Fibroblast of lung (primary cell): ENCODE results near the gene ELMO1.

Experiments used
- CTCF ChIP-seq, 2 donors: IDR thresholded peaks in 1 of 2; conservative IDR thresholded peaks in 1 of 2; 1 replicate in 1 of 2; 2 replicates in 1 of 2; pipeline ENCODE4 v1.5.1; 2011 to 2012; ENCODE audit warnings: low read length in 2 of 2, control low read depth in 1 of 2, inconsistent platforms in 1 of 2, low read depth in 1 of 2, mild to moderate bottlenecking in 1 of 2
- EZH2 ChIP-seq: IDR thresholded peaks from 2 replicates; pipeline ENCODE4 v1.5.1; 2012; ENCODE audit warnings: low read length, control low read depth, mild to moderate bottlenecking; ENCODE audit errors: missing control alignments

GRCh38 chr7:37329940-37330339 is 118.7 kb downstream of the ELMO1 start:
- TF ChIP-seq CTCF (conservative IDR thresholded peaks at IDR 0.05 in 1 of 2, IDR thresholded peaks at IDR 0.05 in 1 of 2; ENCODE audit: low read depth in 1 of 2, low read length in 2 of 2) (no peak), EZH2 (no peak)
